ACC112 (cell line): Measurements from ENCODE around the gene EIF4E2.

ENCODE experiments used
- H2AFZ ChIP-seq: fragments of 200-600 bp; sonication (generic); one replicate; pipeline ENCODE4 v1.6.0; 2017; ENCODE audit warnings: antibody characterized with exemption, low read length; ENCODE audit not compliant: unreplicated experiment
- H3K27ac ChIP-seq: fragments of 200-600 bp; sonication (generic); 2 replicates; pipeline ENCODE4 v1.5.1; 2014; ENCODE audit warnings: low read depth, mild to moderate bottlenecking, antibody characterized with exemption, low read length, moderate library complexity
- H3K27me3 ChIP-seq: fragments of 200-600 bp; sonication (generic); 2 replicates; pipeline ENCODE4 v1.6.1; 2014; ENCODE audit warnings: mild to moderate bottlenecking, antibody characterized with exemption, low read length, moderate library complexity, mixed read lengths; ENCODE audit not compliant: insufficient read depth
- H3K36me3 ChIP-seq: fragments of 200-600 bp; sonication (generic); 2 replicates; pipeline ENCODE4 v1.6.1; 2016; ENCODE audit warnings: mild to moderate bottlenecking, antibody characterized with exemption, low read length, moderate library complexity, mixed read lengths; ENCODE audit not compliant: insufficient read depth
- H3K4me1 ChIP-seq: fragments of 200-600 bp; sonication (generic); one replicate; pipeline ENCODE4 v1.6.1; 2016; ENCODE audit warnings: low read length, mixed read lengths; ENCODE audit not compliant: insufficient read depth, unreplicated experiment, control insufficient read depth
- H3K4me3 ChIP-seq: fragments of 200-600 bp; sonication (generic); 2 replicates; pipeline ENCODE4 v1.5.1; 2014; ENCODE audit warnings: mild to moderate bottlenecking, low read depth, low read length
- H3K79me2 ChIP-seq: fragments of 200-600 bp; sonication (generic); one replicate; pipeline ENCODE4 v1.6.0; 2016; ENCODE audit warnings: low read length; ENCODE audit not compliant: control insufficient read depth, unreplicated experiment, insufficient read depth

EIF4E2 gene

DNA sequence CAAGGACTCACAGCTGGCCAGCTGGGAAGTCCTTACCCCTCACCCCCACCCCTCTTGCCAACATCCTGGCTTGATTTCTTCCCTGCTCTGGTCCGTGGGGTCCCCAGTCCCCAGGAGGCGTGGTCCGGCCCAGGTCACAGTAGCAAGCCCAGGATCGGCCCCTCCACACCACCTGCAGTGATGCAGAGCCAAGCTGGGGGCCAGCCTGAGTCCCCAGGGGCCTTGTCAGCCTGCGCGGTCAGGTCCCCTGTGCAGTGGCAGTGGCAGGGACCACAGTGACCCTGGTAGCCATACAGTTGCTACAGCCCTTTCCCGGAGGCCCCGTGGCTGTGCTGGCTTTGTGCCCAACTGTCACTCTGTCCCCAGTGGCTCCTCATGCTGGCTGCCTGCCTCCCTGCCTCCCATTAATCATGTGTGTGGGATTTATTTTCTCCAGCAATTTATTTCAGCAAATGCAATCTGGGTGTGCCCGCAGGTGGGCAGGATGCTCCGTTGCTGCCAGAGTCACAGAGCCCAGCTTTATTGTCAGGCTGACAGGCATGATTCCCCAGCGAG, 39.1 kb upstream of the EIF4E2 start:
- Histone ChIP-seq H2AFZ (no peak overlapping the region), H3K27ac (no peak overlapping the region)

DNA sequence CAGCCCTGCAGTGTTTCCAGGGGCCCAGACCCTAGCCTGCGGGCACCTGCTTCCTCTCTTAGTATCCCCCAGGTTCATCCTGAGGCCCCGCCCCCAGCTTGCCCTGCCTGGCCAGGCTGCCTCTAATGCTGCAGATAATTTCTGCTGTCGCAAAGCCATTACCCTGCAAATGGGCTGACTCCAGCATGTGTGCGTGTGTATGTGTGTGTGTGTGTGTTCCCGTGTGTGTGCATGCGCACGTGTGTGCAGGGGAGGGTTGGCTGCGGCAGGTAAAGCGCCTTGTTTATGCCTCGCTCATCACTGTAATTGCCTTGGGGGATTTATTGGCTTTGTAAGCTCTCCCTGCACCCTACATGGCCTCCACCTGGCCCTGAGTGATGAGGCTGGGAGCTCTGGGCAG, 37.9 kb upstream of the EIF4E2 start:
- Histone ChIP-seq H3K27ac (no peak overlapping the region), H3K79me2 (no peaks in the 10 kb centered on the region), H3K4me3 (no peak overlapping the region), H3K36me3 (no peaks in the 10 kb centered on the region), H3K27me3 (peaks cover 39% of the 10 kb centered on the region), H3K4me1 (no peaks in the 10 kb centered on the region), H2AFZ (no peak overlapping the region)

More for the DNA sequence above, 39.1 kb upstream of the EIF4E2 start:
- Histone ChIP-seq H3K36me3 (no peaks in the 10 kb centered on the region), H3K27me3 (peaks cover 45% of the 10 kb centered on the region), H3K79me2 (no peaks in the 10 kb centered on the region), H3K4me1 (no peaks in the 10 kb centered on the region), H3K4me3 (no peak overlapping the region)

DNA sequence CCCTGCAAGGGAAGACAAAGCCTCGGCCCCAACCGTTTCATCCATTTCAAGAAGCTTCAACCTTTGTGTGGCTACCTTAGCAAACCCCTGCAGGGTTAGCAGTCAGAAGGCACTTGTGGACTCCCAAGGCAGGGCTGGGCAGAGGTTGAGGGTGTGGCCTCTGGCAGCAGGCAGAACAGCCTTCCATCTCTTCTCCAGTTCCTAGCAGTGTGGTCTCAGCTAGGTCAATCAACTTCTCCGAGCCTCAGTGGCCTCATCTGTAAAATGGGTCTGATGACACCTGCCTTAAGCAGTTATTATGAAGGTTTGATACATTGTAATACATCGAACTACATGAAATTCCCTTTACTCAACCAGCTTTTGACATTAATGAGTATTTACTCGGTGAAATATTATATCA, 37.1 kb upstream of the EIF4E2 start:
- Histone ChIP-seq H3K36me3 (no peaks in the 10 kb centered on the region), H3K4me1 (no peaks in the 10 kb centered on the region), H3K79me2 (no peaks in the 10 kb centered on the region), H3K27me3 (peaks cover 32% of the 10 kb centered on the region), H3K4me3 (no peak overlapping the region), H3K27ac (no peak overlapping the region), H2AFZ (no peak overlapping the region)

DNA sequence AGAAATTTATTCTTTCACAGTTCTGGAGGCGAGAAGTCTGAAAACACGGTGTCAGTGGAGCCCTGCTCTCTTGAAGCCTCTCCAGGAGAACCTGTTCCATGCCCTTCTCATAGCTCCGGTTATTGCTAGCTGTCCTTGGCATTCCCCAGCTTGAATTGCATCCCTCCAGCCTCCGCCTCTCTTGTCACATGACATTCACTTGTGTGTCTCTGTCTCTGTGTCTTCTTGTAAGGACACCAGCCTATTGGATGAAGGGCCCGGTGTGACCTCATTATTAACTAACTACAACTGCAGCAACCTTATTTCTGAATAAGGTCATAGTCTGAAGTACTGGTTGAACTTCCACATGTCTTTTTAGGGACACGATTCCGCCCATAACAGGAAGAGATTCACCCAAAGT, 34.9 kb upstream of the EIF4E2 start:
- no peak overlapping the region for H3K27ac ChIP-seq
- H3K4me1 ChIP-seq: no peaks in the 10 kb centered on the region
- H3K79me2 ChIP-seq: no peaks in the 10 kb centered on the region
- H3K27me3 ChIP-seq: peaks cover 52% of the 10 kb centered on the region
- no peak overlapping the region for H3K4me3 ChIP-seq
- H3K36me3 ChIP-seq: no peaks in the 10 kb centered on the region
- H2AFZ ChIP-seq: no peak overlapping the region

DNA sequence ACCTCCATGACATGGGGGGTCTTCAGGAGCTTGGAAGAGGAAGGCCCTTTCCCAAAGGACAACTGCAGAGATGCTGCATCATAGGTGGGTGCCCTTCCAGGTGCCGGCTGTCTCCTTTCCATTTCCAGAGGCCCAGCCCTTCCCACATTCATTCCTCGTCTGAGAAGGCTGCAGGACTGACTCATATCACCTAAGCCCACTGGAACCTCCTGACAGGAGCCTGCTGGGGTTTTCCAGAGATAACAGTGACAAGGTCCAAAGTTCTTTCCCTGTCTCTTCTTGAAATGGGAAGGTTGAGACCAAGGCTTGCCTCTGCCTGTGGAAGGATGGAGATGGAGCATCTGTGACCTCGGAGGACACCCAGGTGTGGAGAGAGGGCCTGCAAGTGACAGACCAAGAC, 33.9 kb upstream of the EIF4E2 start:
- no peaks in the 10 kb centered on the region for H3K36me3 ChIP-seq
- no peaks in the 10 kb centered on the region for H3K79me2 ChIP-seq
- H3K4me1 ChIP-seq: no peaks in the 10 kb centered on the region
- no peak overlapping the region for H2AFZ ChIP-seq
- H3K4me3 ChIP-seq: no peak overlapping the region
- H3K27ac ChIP-seq: no peak overlapping the region
- H3K27me3 ChIP-seq: peaks cover 57% of the 10 kb centered on the region

DNA sequence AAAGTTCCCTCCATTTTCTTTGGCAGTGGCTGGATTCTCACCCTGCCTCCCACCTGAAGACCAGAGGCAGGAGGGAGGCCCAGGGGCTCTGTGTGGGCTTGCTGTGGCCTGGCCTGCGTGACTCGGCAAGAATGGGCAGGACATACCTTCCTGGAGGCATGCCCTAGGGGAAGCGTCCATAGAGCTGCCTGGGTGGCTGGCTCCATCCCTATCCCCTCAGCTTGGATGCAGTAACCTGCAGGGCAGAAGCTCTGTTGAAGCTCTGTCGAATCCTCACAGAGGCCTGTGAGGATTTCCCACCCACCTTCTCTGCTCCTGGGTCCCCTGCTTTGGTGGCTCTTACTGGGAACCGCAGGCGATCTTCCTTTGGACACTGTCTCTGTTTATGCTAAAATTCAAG, 31.6 kb upstream of the EIF4E2 start:
- no peak overlapping the region for H2AFZ ChIP-seq
- H3K36me3 ChIP-seq: no peaks in the 10 kb centered on the region
- H3K27ac ChIP-seq: no peak overlapping the region
- no peaks in the 10 kb centered on the region for H3K4me1 ChIP-seq
- H3K4me3 ChIP-seq: no peak overlapping the region
- H3K27me3 ChIP-seq: peaks cover 65% of the 10 kb centered on the region
- no peaks in the 10 kb centered on the region for H3K79me2 ChIP-seq

DNA sequence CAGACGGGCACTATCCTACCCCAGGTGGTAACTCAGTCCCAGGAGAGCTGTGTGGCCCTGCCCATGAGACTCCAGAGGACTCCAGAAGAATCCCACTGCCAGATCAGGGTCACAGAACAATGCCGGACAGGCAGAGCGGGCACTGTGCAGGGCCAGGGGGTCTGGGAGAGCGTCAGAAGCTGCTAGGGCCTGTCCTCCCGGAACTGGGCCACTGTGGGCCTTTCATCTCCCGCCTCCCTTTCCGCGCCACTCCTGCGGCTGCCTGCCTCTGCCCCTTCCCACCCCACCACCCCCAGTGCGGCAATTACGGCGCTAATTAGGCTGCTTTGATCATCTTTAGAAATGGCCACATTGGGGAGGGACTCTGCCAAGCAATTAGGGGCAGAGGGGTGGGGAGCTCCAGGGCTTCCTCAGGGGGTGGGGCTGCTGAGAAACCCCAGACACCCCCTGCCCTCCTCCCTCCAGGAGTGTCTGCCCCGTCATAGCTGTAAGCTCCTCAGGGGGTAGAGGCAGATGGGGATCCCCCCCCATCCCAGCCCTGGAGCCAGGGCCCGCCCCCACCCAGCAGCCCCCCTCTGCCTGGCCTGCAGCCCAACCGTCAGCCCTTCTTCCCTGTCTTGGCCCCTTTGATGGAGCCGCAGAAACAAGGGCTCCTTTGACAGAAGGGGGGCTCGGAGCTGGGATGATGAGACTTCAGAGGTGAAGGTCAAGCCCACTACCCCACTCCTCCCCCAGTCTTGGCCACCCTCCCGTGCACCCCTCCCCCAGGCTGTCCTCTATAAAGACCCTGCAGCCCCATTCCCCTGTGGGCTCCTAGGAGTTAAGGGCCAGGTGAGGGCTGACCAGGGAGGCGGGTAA, 30.7 kb upstream of the EIF4E2 start, which contains the start of gene PRSS56:
Gene PRSS56 (plus strand): TSS at position 808 of the 858 bp plus-strand sequence. CDS start 211 bp downstream, outside the sequence.
- Histone ChIP-seq H3K4me1 (no peaks in the 10 kb centered on the region), H3K27me3 (peaks cover 65% of the 10 kb centered on the region), H3K36me3 (no peaks in the 10 kb centered on the region), H3K4me3 (no peak within 1 kb of the TSS), H3K79me2 (no peaks in the 10 kb centered on the region), H3K27ac (no peak within 1 kb of the TSS), H2AFZ (no peak within 1 kb of the TSS)

DNA sequence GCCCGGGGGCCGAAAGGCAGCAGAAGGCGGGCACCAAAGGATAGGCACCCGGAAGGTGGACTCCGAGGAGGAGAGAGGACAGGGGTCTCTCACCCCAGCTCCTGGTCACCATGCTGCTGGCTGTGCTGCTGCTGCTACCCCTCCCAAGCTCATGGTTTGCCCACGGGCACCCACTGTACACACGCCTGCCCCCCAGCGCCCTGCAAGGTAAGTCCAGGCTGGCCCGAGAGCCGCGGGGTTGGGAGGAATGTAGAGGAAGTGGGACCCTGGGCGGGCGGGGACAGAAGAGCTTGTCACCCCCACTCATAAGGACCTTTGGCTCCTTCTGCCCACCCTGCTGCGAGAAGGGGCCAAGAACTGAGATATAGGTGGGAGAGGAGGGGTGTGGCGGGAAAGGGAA, 30.0 kb upstream of the EIF4E2 start:
- H3K79me2 ChIP-seq: no peaks in the 10 kb centered on the region

DNA sequence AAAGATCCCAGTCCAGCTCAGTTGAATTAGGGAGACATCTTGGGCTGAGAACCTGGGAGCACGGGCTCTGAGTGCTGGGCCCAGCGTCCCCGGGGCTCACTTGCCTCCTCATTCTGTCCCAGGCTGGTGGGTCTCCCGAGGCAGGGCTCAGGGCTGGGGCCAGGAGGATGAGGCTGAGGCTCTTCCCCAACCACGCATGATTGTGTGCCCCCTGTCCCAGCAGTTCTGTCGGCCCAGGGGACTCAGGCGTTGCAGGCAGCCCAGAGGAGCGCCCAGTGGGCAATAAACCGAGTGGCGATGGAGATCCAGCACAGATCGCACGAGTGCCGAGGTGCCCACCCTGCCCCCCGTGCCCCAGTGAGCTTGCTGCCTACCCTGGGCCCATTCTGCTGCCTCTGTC, 29.4 kb upstream of the EIF4E2 start:
- Histone ChIP-seq H2AFZ (no peak overlapping the region), H3K27ac (no peak overlapping the region), H3K79me2 (no peaks in the 10 kb centered on the region), H3K36me3 (no peaks in the 10 kb centered on the region), H3K4me3 (no peak overlapping the region), H3K4me1 (no peaks in the 10 kb centered on the region), H3K27me3 (peaks cover 60% of the 10 kb centered on the region)

More for the DNA sequence above, 30.0 kb upstream of the EIF4E2 start:
- Histone ChIP-seq H3K4me3 (no peak overlapping the region), H3K36me3 (no peaks in the 10 kb centered on the region), H3K27ac (no peak overlapping the region), H3K27me3 (peaks cover 61% of the 10 kb centered on the region), H3K4me1 (no peaks in the 10 kb centered on the region), H2AFZ (no peak overlapping the region)

DNA sequence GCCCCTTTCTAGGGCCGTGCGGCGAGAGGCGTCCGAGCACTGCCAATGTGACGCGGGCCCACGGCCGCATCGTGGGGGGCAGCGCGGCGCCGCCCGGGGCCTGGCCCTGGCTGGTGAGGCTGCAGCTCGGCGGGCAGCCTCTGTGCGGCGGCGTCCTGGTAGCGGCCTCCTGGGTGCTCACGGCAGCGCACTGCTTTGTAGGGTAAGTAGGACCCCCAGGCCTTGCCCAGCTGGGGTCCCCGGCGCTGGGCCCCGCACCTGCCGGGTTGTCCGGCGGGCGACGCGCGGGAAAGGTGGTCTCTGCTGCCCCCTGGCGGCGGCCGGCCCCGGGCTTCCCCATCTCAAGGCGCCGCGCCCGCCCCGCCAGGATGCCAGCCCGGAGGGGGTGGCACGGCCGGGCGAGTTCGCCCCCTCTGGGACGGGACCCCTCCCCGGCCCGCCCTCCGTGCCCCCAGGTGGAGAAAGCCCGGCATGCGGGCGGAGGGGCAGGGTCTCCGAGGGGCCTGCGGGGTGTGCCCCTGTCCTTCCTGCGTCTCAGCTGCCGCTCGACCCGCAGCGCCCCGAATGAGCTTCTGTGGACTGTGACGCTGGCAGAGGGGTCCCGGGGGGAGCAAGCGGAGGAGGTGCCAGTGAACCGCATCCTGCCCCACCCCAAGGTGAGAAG, 28.4 kb upstream of the EIF4E2 start:
- Histone ChIP-seq H2AFZ (no peak overlapping the region), H3K36me3 (no peaks in the 10 kb centered on the region), H3K79me2 (no peaks in the 10 kb centered on the region), H3K27ac (no peak overlapping the region), H3K4me1 (no peaks in the 10 kb centered on the region), H3K27me3 (peaks cover 60% of the 10 kb centered on the region), H3K4me3 (no peak overlapping the region)
